Measurements from ENCODE around the gene ATF7IP.

Gene ATF7IP

GRCh38 chr12:14481201-14481600 lies 115.7 kb downstream of the ATF7IP start:
- DNase-seq (ENCODE audit: low spot score), result no peak

DNA sequence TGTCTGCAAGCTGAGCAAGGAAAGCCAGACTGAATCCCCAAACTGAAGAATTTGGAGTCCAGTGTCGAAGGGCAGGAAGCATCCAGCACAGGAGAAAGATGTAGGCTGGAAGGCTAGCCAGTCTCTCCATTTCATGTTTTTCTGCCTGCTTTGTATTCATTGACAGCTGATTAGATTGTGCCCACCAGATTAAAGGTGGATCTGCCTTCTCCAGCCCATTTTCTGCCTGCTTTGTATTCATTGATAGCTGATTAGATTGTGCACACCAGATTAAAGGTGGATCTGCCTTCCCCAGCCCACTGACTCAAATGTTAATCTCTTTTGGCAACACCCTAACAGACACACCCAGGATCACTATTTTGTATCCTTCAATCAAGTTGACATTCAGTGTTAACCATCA lies 116.9 kb downstream of the ATF7IP start:
- no peak for DNase-seq (ENCODE audit: low spot score)

DNA sequence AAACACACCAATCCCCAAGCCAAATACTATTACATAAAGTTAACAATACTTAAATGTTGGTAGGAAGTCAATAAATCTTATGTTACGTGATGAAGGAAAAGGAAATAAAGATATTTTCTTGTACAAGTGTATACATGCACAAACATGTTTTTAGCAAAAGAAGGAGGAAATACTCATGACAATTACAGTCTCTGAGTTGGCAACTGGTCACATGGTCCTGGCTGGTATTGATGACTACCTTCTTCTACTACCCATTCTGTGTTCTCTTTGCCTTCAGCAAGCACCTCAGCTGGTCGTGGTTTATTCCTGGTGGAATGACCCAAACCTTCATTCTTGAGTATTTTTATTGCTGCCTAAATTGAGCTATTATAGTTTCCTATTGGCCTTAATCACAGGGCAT lies 117.4 kb downstream of the ATF7IP start:
- DNase-seq (ENCODE audit: low spot score), result no peak

DNA sequence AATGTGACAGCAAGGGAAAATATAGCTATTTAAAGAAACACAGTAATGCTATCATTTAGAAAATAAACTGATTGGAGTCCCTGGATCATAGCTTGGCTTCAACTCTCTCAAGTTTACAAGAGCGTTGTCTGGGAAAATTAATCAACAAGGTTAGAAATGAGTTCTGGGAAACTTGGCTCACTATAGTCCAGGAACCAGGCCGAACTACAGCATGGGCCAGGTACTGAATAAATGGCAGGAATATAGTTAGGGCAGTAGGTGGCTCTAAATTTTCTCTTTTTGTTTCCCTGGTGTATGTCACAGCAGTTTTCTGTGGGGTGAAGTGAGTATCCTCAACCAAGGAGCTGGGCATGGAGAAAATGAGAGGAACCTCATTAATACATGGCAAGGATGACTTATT lies 129.8 kb downstream of the ATF7IP start:
- DNase-seq (ENCODE audit: low spot score), result no peak

GRCh38 chr12:14505626-14506596 lies 140.4 kb downstream of the ATF7IP start:
- no peak for DNase-seq (ENCODE audit: low spot score)

DNA sequence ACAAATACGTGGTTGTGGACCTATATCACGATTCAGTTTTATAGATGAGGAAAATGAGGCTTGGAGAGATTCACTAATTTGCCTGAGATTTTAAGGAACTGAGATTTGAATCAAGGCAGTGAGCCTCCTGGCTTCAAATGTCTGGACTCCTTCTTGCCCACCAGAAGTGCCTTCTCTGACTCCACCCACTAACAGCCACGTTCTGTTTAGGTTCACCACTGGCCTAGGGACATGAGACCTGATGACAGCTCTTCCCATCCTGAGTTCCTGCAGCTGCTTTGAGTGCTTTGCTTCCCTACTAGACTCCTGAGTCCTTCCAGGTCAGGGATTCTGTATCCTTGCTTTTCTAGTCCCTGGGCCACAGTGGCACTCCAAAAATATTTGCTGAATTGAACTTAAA lies 145.1 kb downstream of the ATF7IP start:
- DNase-seq (ENCODE audit: low spot score), result no peak

DNA sequence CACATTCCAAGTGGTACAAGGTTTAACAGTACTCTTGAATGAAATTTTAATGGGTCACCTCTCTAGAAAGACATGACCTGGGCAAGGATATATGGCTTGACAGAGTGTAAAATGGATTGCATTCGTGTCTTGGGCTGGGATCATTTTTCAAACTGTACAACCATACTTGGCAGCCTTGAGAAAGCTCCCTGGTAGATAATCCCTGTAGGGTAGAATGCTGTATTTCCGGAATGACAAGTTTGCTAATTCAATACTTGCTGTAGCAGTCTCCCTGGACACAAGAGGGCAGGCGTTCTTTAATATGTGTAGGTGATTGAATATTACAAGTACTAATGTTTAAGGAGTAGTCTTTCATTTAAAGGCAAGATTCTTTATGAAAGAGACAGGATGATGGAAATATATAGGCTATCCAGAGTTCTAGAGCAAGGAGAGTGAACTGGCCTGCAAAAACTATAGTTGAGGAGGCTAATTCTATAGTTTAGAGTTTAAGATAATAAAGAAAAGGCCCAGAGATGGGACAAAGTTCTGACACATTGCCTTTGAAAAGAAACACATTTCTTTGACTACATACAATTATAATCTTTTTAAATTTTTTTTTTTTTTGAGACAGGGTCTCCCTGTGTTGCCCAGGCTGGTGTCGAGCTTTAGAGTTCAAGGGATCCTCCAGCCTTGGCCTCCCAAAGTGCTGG lies 148.8 kb downstream of the ATF7IP start:
- peak; percentile 72 for DNase-seq (ENCODE audit: low spot score)

- DNase-seq (ENCODE audit: low spot score), result no peak
These were observed 149.5 kb downstream of the ATF7IP start for GRCh38 chr12:14514946-14515345.

DNA sequence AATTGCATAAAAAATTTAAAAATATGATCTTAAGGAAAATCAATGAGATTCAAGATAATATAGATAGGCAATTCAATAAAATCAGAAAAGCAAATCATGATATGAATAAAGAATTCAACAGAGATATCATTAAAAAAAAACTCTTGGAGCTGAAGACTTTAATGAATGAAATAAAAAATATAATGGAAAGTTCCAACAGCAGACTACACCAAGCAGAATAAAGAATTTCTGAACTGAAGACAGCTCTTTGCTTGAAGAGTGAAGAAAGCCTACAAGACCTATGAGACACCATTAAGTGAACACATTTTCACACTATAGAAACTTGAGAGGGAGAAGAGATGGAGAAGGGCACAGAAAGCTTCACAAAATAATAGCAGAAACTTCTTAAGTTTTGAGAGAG lies 156.3 kb downstream of the ATF7IP start:
- DNase-seq (ENCODE audit: low spot score), result no peak

- no peak for DNase-seq (ENCODE audit: low spot score)
These were observed 160.5 kb downstream of the ATF7IP start for GRCh38 chr12:14525964-14526363.

- no peak for DNase-seq (ENCODE audit: low spot score)
These were observed 166.7 kb downstream of the ATF7IP start for GRCh38 chr12:14532152-14532551.

- DNase-seq (ENCODE audit: low spot score), result no peak
These were observed 171.6 kb downstream of the ATF7IP start for GRCh38 chr12:14537088-14537487.

- DNase-seq (ENCODE audit: low spot score), result no peak
These were observed 175.4 kb downstream of the ATF7IP start for GRCh38 chr12:14540801-14541462.

GRCh38 chr12:14545144-14546124 lies 180.0 kb downstream of the ATF7IP start:
- DNase-seq (ENCODE audit: low spot score), result no peak

- no peak for DNase-seq (ENCODE audit: low spot score)
These were observed 182.1 kb downstream of the ATF7IP start for GRCh38 chr12:14547571-14547970.

GRCh38 chr12:14548609-14549008 lies 183.1 kb downstream of the ATF7IP start:
- DNase-seq (ENCODE audit: low spot score), result no peak
